Mesenteric fat pad (tissue), 1 donor: ENCODE data around the gene ZC3H6. TPM values are rescaled to one million over a fixed set of nuclear protein-coding genes. Genes with fewer than 3 reads are reported as not detected.

ENCODE experiments used
- DNase-seq: peaks from one replicate; pipeline ENCODE4 v3.0.0-alpha.2; 2020; ENCODE audit warnings: low spot score
- long read RNA-seq: library from polyadenylated mRNA; unstranded; transcript quantifications from one replicate; pipeline ENCODE4 v2.0.0, GENCODE V29; 2020
- total RNA-seq: library from RNA; stranded (reverse); fragmentation: NEBNext Ultra II Directional; extraction: Animal tissue kit (Norgen Biotek cat#: 25700); gene quantifications from one replicate; pipeline ENCODE4 v1.2.1, GENCODE V29; 2021
- donor health status: DM: yes; HTN: yes; CAD: no.

ZC3H6 gene
- 8.8 TPM for total RNA-seq
- long read RNA-seq, partial matches to known transcripts, result 1 of 2 reads
- long read RNA-seq, other reads (novel, unspliced or antisense), result 1 of 2 reads

- peak; percentile 100 for DNase-seq
Measured at GRCh38 chr2:112275311-112275886, at the start of gene ZC3H6. Gene ZC3H6, plus strand, starts transcription at chr2:112275597. Its CDS starts 398 bp downstream, at chr2:112275995.

GRCh38 chr2:112229348-112229747, 46.0 kb upstream of the ZC3H6 start:
- no peak for DNase-seq

- DNase-seq, result no peak
Measured at GRCh38 chr2:112230371-112230770, 45.0 kb upstream of the ZC3H6 start.

- DNase-seq, result no peak
Measured at GRCh38 chr2:112239862-112240261, 35.5 kb upstream of the ZC3H6 start.

GRCh38 chr2:112242384-112242783, 33.0 kb upstream of the ZC3H6 start:
- DNase-seq, result no peak

- no peak for DNase-seq
Measured at GRCh38 chr2:112243233-112243632, 32.2 kb upstream of the ZC3H6 start.

- no peak for DNase-seq
Measured at GRCh38 chr2:112244854-112245253, 30.5 kb upstream of the ZC3H6 start.

- DNase-seq, result no peak
Measured at GRCh38 chr2:112251271-112251670, 24.1 kb upstream of the ZC3H6 start.

- DNase-seq, result no peak
Measured at GRCh38 chr2:112253261-112253815, 22.1 kb upstream of the ZC3H6 start.

GRCh38 chr2:112254466-112255240, 20.7 kb upstream of the ZC3H6 start, which contains the start of gene ZC3H8:
Gene ZC3H8, minus strand, starts transcription at chr2:112255042. Its CDS starts 61 bp downstream, at chr2:112254981.
- DNase-seq, result peak; percentile 97

GRCh38 chr2:112255875-112256274, 19.5 kb upstream of the ZC3H6 start:
- no peak for DNase-seq

GRCh38 chr2:112256654-112257053, 18.7 kb upstream of the ZC3H6 start:
- DNase-seq, result no peak

- no peak for DNase-seq
Measured at GRCh38 chr2:112257575-112257974, 17.8 kb upstream of the ZC3H6 start.

- no peak for DNase-seq
Measured at GRCh38 chr2:112259509-112260294, 15.7 kb upstream of the ZC3H6 start.

- no peak for DNase-seq
Measured at GRCh38 chr2:112260295-112260625, 15.1 kb upstream of the ZC3H6 start.

- no peak for DNase-seq
Measured at GRCh38 chr2:112262876-112263275, 12.5 kb upstream of the ZC3H6 start.

GRCh38 chr2:112268547-112268946, 6.8 kb upstream of the ZC3H6 start:
- DNase-seq, result no peak

- no peak for DNase-seq
Measured at GRCh38 chr2:112272669-112273068, 2.7 kb upstream of the ZC3H6 start.

- DNase-seq, result no peak
Measured at GRCh38 chr2:112273349-112273748, 2.0 kb upstream of the ZC3H6 start.

GRCh38 chr2:112275887-112276773, 733 bp downstream of the ZC3H6 start:
- peak; percentile 93 for DNase-seq

- no peak for DNase-seq
Measured at GRCh38 chr2:112276954-112277353, 1.6 kb downstream of the ZC3H6 start.
